Neural cell (in vitro differentiated cells): Measurements from ENCODE around the gene DNAJC5. TPM values are rescaled to one million over a fixed set of nuclear protein-coding genes. Genes with fewer than 3 reads are reported as not detected.

Experiments used
- H2AFZ ChIP-seq: fragments of 200-600, 300-800 bp; sonication (generic), shearing (Covaris generic); 2 replicates; pipeline ENCODE4 v1.6.0; 2014; ENCODE audit warnings: low read depth, mild to moderate bottlenecking, antibody characterized with exemption, low read length, moderate library complexity
- H3F3A ChIP-seq: fragments of 200-600 bp; shearing (Covaris generic); 2 replicates; pipeline ENCODE4 v1.6.1; 2016; ENCODE audit warnings: mild to moderate bottlenecking, moderate library complexity, mixed read lengths, antibody characterized with exemption, low read length; ENCODE audit not compliant: insufficient read depth, poor library complexity, severe bottlenecking
- H3K27ac ChIP-seq: fragments of 200-600, 300-800 bp; sonication (generic), shearing (Covaris generic); 2 replicates; pipeline ENCODE4 v1.5.1; 2014; ENCODE audit warnings: mild to moderate bottlenecking, low read length, moderate library complexity
- H3K27me3 ChIP-seq: fragments of 300-800, 200-600 bp; sonication (generic), shearing (Covaris generic); 2 replicates; pipeline ENCODE4 v1.6.0; 2014; ENCODE audit warnings: mild to moderate bottlenecking, low read depth, low read length, moderate library complexity; ENCODE audit not compliant: insufficient read depth
- H3K36me3 ChIP-seq: fragments of 300-800, 200-600 bp; sonication (generic), shearing (Covaris generic); 2 replicates; pipeline ENCODE4 v1.5.1; 2014; ENCODE audit warnings: mild to moderate bottlenecking, antibody characterized with exemption, low read length, moderate library complexity; ENCODE audit not compliant: insufficient read depth
- H3K4me2 ChIP-seq: fragments of 300-800, 200-600 bp; sonication (generic), shearing (Covaris generic); 2 replicates; pipeline ENCODE4 v1.6.0; 2014; ENCODE audit warnings: mild to moderate bottlenecking, low read length
- H3K4me3 ChIP-seq: fragments of 300-800, 200-600 bp; sonication (generic), shearing (Covaris generic); 2 replicates; pipeline ENCODE4 v1.5.1; 2014; ENCODE audit warnings: mild to moderate bottlenecking, low read length, moderate library complexity
- H3K79me2 ChIP-seq: fragments of 200-600 bp; shearing (Covaris generic); replicated peaks from 2 replicates; pipeline ENCODE4 v1.6.0; 2014; ENCODE audit warnings: mild to moderate bottlenecking, low read length, moderate library complexity; ENCODE audit not compliant: insufficient read depth
- H3K9ac ChIP-seq: fragments of 300-800, 200-600 bp; sonication (generic), shearing (Covaris generic); 2 replicates; pipeline ENCODE4 v1.6.1; 2016; ENCODE audit warnings: mild to moderate bottlenecking, low read length, mixed read lengths
- H3K9me2 ChIP-seq: fragments of 200-600 bp; shearing (Covaris generic); 2 replicates; pipeline ENCODE4 v1.6.1; 2016; ENCODE audit warnings: mild to moderate bottlenecking, low read length, mixed read lengths; ENCODE audit not compliant: insufficient read depth
- H3K9me3 ChIP-seq: fragments of 200-600, 300-800 bp; sonication (generic), shearing (Covaris generic); 2 replicates; pipeline ENCODE4 v1.6.1; 2016; ENCODE audit warnings: mild to moderate bottlenecking, mixed run types, low read length, moderate library complexity, mixed read lengths
- H4K20me1 ChIP-seq: fragments of 200-600 bp; shearing (Covaris generic); 2 replicates; pipeline ENCODE4 v1.6.1; 2016; ENCODE audit warnings: mild to moderate bottlenecking, mixed run types; ENCODE audit not compliant: insufficient read depth
- CTCF ChIP-seq: fragments of 450-650 bp; IDR thresholded peaks from 2 replicates; pipeline ENCODE4 v1.5.1; 2014; ENCODE audit warnings: antibody characterized with exemption, mild to moderate bottlenecking, moderate library complexity; ENCODE audit not compliant: poor library complexity, severe bottlenecking
- EP300 ChIP-seq: fragments of 450-650 bp; conservative IDR thresholded peaks from 2 replicates; pipeline ENCODE4 v1.6.1; 2014; ENCODE audit warnings: antibody characterized with exemption, mild to moderate bottlenecking, moderate library complexity; ENCODE audit not compliant: poor library complexity, severe bottlenecking
- EZH2 ChIP-seq: fragments of 200-600, 300-800 bp; shearing (Covaris generic), sonication (generic); IDR thresholded peaks from 2 replicates; pipeline ENCODE4 v1.6.1; 2014; ENCODE audit warnings: antibody characterized with exemption, low read length, borderline replicate concordance, mild to moderate bottlenecking; ENCODE audit not compliant: insufficient read depth, poor library complexity, severe bottlenecking
- MXI1 ChIP-seq: fragments of 450-650 bp; conservative IDR thresholded peaks from 2 replicates; pipeline ENCODE4 v1.6.1; 2014; ENCODE audit warnings: antibody characterized with exemption, mild to moderate bottlenecking; ENCODE audit not compliant: poor library complexity, severe bottlenecking
- POLR2AphosphoS5 ChIP-seq: IDR thresholded peaks from 2 replicates; pipeline ENCODE4 v1.6.1; 2012
- RAD21 ChIP-seq: fragments of 450-650 bp; conservative IDR thresholded peaks from 2 replicates; pipeline ENCODE4 v1.6.1; 2014; ENCODE audit warnings: antibody characterized with exemption, mild to moderate bottlenecking, moderate library complexity
- SMC3 ChIP-seq: fragments of 450-650 bp; conservative IDR thresholded peaks from 2 replicates; pipeline ENCODE4 v1.6.1; 2014; ENCODE audit warnings: antibody characterized with exemption, mild to moderate bottlenecking, moderate library complexity; ENCODE audit not compliant: poor library complexity
- TAF1 ChIP-seq: IDR thresholded peaks from 2 replicates; pipeline ENCODE4 v1.6.1; 2012; ENCODE audit warnings: low read depth
- polyA plus RNA-seq: library from polyadenylated mRNA; depleted of rRNA; stranded (reverse); fragments of >200 nt; gene quantifications from 2 replicates; pipeline ENCODE4 v1.2.3, GENCODE V29; 2014
- TF ChIP-seq, protein P1 (sequence below): IDR thresholded peaks from 2 replicates; pipeline ENCODE4 v1.6.1; 2012; ENCODE audit warnings: borderline replicate concordance

The DNAJC5 gene
- polyA plus RNA-seq, 1 donor from 2014 or later, result 82.8 TPM

- H3K4me2 ChIP-seq, result no peak overlapping the region
- no peaks in the 10 kb centered on the region for H3K36me3 ChIP-seq
- no peak overlapping the region for H2AFZ ChIP-seq
- H3F3A ChIP-seq, result no peaks in the 10 kb centered on the region
- no peaks in the 10 kb centered on the region for H3K9me2 ChIP-seq
- no peak overlapping the region for H3K9ac ChIP-seq
- no peaks in the 10 kb centered on the region for H3K9me3 ChIP-seq
- no peak overlapping the region for H3K27ac ChIP-seq
- H3K4me3 ChIP-seq, result no peak overlapping the region
- no peaks in the 10 kb centered on the region for H4K20me1 ChIP-seq
- TF ChIP-seq TAF1 (no peak), EZH2 (no peak), RAD21 (no peak), SMC3 (no peak), POLR2AphosphoS5 (no peak), EP300 (no peak), MXI1 (no peak), CTCF (no peak)
- TF ChIP-seq, protein P1, sequence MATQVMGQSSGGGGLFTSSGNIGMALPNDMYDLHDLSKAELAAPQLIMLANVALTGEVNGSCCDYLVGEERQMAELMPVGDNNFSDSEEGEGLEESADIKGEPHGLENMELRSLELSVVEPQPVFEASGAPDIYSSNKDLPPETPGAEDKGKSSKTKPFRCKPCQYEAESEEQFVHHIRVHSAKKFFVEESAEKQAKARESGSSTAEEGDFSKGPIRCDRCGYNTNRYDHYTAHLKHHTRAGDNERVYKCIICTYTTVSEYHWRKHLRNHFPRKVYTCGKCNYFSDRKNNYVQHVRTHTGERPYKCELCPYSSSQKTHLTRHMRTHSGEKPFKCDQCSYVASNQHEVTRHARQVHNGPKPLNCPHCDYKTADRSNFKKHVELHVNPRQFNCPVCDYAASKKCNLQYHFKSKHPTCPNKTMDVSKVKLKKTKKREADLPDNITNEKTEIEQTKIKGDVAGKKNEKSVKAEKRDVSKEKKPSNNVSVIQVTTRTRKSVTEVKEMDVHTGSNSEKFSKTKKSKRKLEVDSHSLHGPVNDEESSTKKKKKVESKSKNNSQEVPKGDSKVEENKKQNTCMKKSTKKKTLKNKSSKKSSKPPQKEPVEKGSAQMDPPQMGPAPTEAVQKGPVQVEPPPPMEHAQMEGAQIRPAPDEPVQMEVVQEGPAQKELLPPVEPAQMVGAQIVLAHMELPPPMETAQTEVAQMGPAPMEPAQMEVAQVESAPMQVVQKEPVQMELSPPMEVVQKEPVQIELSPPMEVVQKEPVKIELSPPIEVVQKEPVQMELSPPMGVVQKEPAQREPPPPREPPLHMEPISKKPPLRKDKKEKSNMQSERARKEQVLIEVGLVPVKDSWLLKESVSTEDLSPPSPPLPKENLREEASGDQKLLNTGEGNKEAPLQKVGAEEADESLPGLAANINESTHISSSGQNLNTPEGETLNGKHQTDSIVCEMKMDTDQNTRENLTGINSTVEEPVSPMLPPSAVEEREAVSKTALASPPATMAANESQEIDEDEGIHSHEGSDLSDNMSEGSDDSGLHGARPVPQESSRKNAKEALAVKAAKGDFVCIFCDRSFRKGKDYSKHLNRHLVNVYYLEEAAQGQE, result no peak
- H3K27me3 ChIP-seq, result no peaks in the 10 kb centered on the region
- H3K79me2 ChIP-seq, result no peaks in the 10 kb centered on the region
Observed at GRCh38 chr20:63856098-63856511, 38.8 kb upstream of the DNAJC5 start.

DNA sequence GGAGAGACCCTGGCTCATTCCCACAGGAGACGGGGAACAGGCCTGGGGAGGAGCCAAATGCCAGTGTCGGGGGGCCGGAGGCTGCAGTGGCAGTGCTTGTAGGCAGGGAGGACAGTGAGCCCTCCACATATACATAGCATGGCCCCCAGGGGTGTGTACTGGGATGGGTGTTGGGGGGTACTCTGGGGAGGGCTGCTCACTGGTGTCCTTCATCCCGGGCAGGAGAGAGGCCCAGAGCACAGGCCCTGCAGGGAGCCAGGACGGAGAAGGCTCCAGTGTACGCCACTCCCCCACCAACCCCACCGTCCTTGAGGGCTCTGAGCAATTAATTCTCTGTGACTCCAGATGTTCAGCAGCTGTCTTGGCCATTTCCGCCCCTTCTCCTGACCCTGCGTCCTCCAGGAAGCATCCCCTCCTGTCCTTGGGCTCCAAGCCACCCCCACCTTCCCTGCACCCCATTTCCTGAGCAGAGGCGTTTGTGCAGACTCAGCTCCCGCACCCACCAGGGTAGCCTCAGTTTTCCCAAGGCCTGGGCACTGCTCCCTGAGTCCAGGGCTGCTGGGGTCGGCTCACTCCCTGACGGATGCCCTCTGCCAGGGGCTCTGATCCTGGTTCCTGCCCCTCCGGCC, 37.0 kb upstream of the DNAJC5 start:
- H3K9me3 ChIP-seq, result no peaks in the 10 kb centered on the region
- H3F3A ChIP-seq, result no peaks in the 10 kb centered on the region
- H3K79me2 ChIP-seq, result no peaks in the 10 kb centered on the region
- TF ChIP-seq, protein P1, result no peak
- TF ChIP-seq EZH2 (no peak), RAD21 (no peak), CTCF (no peak), SMC3 (no peak), MXI1 (no peak), EP300 (no peak), TAF1 (no peak), POLR2AphosphoS5 (no peak)
- no peaks in the 10 kb centered on the region for H4K20me1 ChIP-seq
- H3K27me3 ChIP-seq, result no peaks in the 10 kb centered on the region
- H3K4me3 ChIP-seq, result no peak overlapping the region
- no peak overlapping the region for H3K9ac ChIP-seq
- no peak overlapping the region for H3K4me2 ChIP-seq
- H3K9me2 ChIP-seq, result no peaks in the 10 kb centered on the region
- no peaks in the 10 kb centered on the region for H3K36me3 ChIP-seq
- no peak overlapping the region for H2AFZ ChIP-seq
- H3K27ac ChIP-seq, result no peak overlapping the region
